Panc1 (cell line): ENCODE data around the gene DCHS2. TPM values are rescaled to one million over a fixed set of nuclear protein-coding genes. Genes with fewer than 3 reads are reported as not detected.

ENCODE experiments used
- ATAC-seq: fragments of 200-7000 bp; cut with Tn5 transposase; 2 replicates; pipeline ENCODE4 v1.9.1; 2020; ENCODE audit warnings: mild to moderate bottlenecking, moderate library complexity
- BruUV-seq: library from RNA; stranded (reverse); fragments of 400-500 nt; replicated peaks from 2 replicates; lab custom pipeline; 2021; lab: Mats Ljungman, UMichigan
- CTCF ChIA-PET: fragments of 300-600 bp; sonication (Branson Sonifier 250); formaldehyde crosslinking; loops from one replicate; lab custom pipeline; 2022; ENCODE audit warnings: antibody characterized with exemption; lab: Charles Lee
- POLR2A ChIA-PET: fragments of 300-600 bp; sonication (Branson Sonifier 250); formaldehyde crosslinking; loops from one replicate; lab custom pipeline; 2022; ENCODE audit warnings: antibody characterized with exemption; lab: Charles Lee
- DNase-seq: peaks from one replicate; pipeline ENCODE4 v3.0.0-alpha.2; 2010; ENCODE audit warnings: low read depth, low spot score
- H3K27ac ChIP-seq: 2 replicates; pipeline ENCODE4 v1.5.1; 2011; ENCODE audit warnings: mild to moderate bottlenecking, low read length, inconsistent platforms
- H3K27me3 ChIP-seq: fragments of 200-500 bp; sonication (Bioruptor generic); 2 replicates; pipeline ENCODE4 v1.6.0; 2014; ENCODE audit warnings: low read length, inconsistent platforms; ENCODE audit not compliant: control insufficient read depth, insufficient read depth
- H3K36me3 ChIP-seq: fragments of 200-500 bp; sonication (Bioruptor generic); 2 replicates; pipeline ENCODE4 v1.5.1; 2014; ENCODE audit warnings: inconsistent platforms, mild to moderate bottlenecking, low read length, moderate library complexity; ENCODE audit not compliant: control insufficient read depth, insufficient read depth
- H3K4me1 ChIP-seq: 2 replicates; pipeline ENCODE4 v1.5.1; 2011; ENCODE audit warnings: inconsistent platforms, mild to moderate bottlenecking, low read length, moderate library complexity; ENCODE audit not compliant: control insufficient read depth, insufficient read depth
- H3K4me3 ChIP-seq, 2 experiments: 2 replicates each; pipeline ENCODE4 v1.5.1; 2011 to 2012; ENCODE audit warnings: low read depth in 2 of 2, low read length in 2 of 2, mild to moderate bottlenecking in 2 of 2, inconsistent platforms in 1 of 2, moderate library complexity in 1 of 2
- H3K9me3 ChIP-seq: fragments of 200-500 bp; sonication (Bioruptor generic); 2 replicates; pipeline ENCODE4 v1.5.1; 2014; ENCODE audit warnings: low read depth, mild to moderate bottlenecking, inconsistent platforms, low read length, moderate library complexity; ENCODE audit not compliant: control insufficient read depth, insufficient read depth
- POLR2AphosphoS5 ChIP-seq: IDR thresholded peaks from 2 replicates; pipeline ENCODE4 v1.6.1; 2012; ENCODE audit warnings: mild to moderate bottlenecking, low read depth, low read length, moderate library complexity
- SIN3A ChIP-seq: IDR thresholded peaks from 2 replicates; pipeline ENCODE4 v1.6.1; 2012; ENCODE audit warnings: low read depth, mild to moderate bottlenecking, low read length, moderate library complexity, borderline replicate concordance; ENCODE audit not compliant: insufficient read depth
- TCF7L2 ChIP-seq: IDR thresholded peaks from 2 replicates; pipeline ENCODE4 v1.6.1; 2011; ENCODE audit warnings: mild to moderate bottlenecking, low read depth, low read length, inconsistent platforms
- in situ Hi-C: cut with HindIII; loops from 2 replicates; pipeline ENCODE4 v1.10.0; 2016; ENCODE audit warnings: low sequenced_read_pairs, low pct_unique_long_range_greater_than_20kb
- intact Hi-C: fragments of 100-400 bp; cut with micrococcal nuclease; formaldehyde crosslinking; loops from one replicate; pipeline ENCODE4 v1.10.0; 2022; ENCODE audit not compliant: unreplicated experiment
- total RNA-seq: library from RNA; stranded (reverse); gene quantifications from one replicate; pipeline ENCODE4 v1.2.1, GENCODE V29; 2021; ENCODE audit not compliant: unreplicated experiment
- TF ChIP-seq, protein P1 (sequence below): fragments of 450-650 bp; IDR thresholded peaks from 2 replicates; pipeline ENCODE4 v1.5.1; 2017; ENCODE audit warnings: mild to moderate bottlenecking
- TF ChIP-seq, protein P2 (sequence below), 2 experiments: IDR thresholded peaks; 2 replicates each; pipeline ENCODE4 v1.6.1; 2011 to 2012; ENCODE audit warnings: low read depth in 2 of 2, control low read depth in 1 of 2, low read length in 1 of 2, mild to moderate bottlenecking in 1 of 2, moderate library complexity in 1 of 2; ENCODE audit not compliant: insufficient read depth in 1 of 2

DCHS2 gene
- total RNA-seq, 1 experiment from 2014 or later = not detected

DNA sequence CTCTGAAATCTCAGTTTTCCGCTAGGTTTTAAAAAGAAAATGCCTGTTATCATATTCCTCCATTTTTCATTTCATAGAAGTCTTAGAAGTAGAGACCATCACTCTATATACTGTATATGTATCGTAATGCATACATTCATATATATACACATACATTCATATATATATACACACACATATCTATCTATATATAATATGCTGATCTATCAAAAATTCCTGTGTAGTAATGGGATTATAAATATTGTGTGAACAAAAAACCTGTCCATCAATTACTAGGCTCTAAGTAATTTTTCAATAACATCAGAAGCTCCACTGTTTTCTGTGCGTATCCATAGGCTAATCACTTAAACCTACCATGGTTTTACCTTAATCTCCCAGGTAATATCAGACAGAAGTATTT, 150.2 kb downstream of the DCHS2 start:
- Histone ChIP-seq H3K27ac (no peak overlapping the region), H3K4me3 (no peak overlapping the region), H3K9me3 (no peaks in the 10 kb centered on the region), H3K36me3 (no peaks in the 10 kb centered on the region), H3K4me1 (no peaks in the 10 kb centered on the region), H3K27me3 (no peaks in the 10 kb centered on the region)
- in situ Hi-C loops (no loop called here), intact Hi-C loops (no loop called here)
- TF ChIP-seq TCF7L2 = no peak
- TF ChIP-seq, protein P1, sequence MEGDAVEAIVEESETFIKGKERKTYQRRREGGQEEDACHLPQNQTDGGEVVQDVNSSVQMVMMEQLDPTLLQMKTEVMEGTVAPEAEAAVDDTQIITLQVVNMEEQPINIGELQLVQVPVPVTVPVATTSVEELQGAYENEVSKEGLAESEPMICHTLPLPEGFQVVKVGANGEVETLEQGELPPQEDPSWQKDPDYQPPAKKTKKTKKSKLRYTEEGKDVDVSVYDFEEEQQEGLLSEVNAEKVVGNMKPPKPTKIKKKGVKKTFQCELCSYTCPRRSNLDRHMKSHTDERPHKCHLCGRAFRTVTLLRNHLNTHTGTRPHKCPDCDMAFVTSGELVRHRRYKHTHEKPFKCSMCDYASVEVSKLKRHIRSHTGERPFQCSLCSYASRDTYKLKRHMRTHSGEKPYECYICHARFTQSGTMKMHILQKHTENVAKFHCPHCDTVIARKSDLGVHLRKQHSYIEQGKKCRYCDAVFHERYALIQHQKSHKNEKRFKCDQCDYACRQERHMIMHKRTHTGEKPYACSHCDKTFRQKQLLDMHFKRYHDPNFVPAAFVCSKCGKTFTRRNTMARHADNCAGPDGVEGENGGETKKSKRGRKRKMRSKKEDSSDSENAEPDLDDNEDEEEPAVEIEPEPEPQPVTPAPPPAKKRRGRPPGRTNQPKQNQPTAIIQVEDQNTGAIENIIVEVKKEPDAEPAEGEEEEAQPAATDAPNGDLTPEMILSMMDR = no peak
- CTCF ChIA-PET = no interaction called here
- no TSS peak for BruUV-seq
- POLR2A ChIA-PET = no interaction called here
- DNase-seq (no peak), ATAC-seq (no peak)

DNA sequence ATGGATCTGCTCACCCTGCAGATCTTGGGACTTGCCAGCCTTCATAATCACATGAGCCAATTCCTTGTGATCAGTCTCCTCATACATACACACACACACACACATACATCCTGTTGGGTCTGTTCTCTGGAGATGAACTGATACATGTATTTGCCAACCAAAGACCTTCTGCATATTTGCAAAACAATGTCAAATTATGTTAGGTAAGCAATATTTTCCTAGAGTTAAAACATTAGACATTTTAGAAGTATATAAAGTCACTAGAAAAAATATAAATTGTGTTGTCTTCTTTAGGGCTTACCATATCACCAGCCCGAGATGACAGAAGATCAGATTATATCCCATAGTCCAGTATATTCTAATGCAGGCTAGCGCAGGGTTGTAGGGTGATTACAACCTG, 156.0 kb downstream of the DCHS2 start:
- no peaks in the 10 kb centered on the region for H3K27me3 ChIP-seq
- no peak for TF ChIP-seq TCF7L2
- TF ChIP-seq POLR2AphosphoS5 = no peak
- TF ChIP-seq, protein P2, sequence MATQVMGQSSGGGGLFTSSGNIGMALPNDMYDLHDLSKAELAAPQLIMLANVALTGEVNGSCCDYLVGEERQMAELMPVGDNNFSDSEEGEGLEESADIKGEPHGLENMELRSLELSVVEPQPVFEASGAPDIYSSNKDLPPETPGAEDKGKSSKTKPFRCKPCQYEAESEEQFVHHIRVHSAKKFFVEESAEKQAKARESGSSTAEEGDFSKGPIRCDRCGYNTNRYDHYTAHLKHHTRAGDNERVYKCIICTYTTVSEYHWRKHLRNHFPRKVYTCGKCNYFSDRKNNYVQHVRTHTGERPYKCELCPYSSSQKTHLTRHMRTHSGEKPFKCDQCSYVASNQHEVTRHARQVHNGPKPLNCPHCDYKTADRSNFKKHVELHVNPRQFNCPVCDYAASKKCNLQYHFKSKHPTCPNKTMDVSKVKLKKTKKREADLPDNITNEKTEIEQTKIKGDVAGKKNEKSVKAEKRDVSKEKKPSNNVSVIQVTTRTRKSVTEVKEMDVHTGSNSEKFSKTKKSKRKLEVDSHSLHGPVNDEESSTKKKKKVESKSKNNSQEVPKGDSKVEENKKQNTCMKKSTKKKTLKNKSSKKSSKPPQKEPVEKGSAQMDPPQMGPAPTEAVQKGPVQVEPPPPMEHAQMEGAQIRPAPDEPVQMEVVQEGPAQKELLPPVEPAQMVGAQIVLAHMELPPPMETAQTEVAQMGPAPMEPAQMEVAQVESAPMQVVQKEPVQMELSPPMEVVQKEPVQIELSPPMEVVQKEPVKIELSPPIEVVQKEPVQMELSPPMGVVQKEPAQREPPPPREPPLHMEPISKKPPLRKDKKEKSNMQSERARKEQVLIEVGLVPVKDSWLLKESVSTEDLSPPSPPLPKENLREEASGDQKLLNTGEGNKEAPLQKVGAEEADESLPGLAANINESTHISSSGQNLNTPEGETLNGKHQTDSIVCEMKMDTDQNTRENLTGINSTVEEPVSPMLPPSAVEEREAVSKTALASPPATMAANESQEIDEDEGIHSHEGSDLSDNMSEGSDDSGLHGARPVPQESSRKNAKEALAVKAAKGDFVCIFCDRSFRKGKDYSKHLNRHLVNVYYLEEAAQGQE (IDR thresholded peaks at IDR 0.05; ENCODE audit: insufficient read depth in 1 of 2, low read depth in 2 of 2, low read length in 1 of 2) = no peak
- ChIA-PET POLR2A (no interaction called here), CTCF (no interaction called here)
- in situ Hi-C loops = no loop called here
- intact Hi-C loops = no loop called here
- no TSS peak for BruUV-seq
- no peak overlapping the region for H3K4me3 ChIP-seq
- H3K4me1 ChIP-seq = no peaks in the 10 kb centered on the region
- no peaks in the 10 kb centered on the region for H3K9me3 ChIP-seq
- no peaks in the 10 kb centered on the region for H3K36me3 ChIP-seq
- DNase-seq = no peak
- ATAC-seq = no peak
- H3K27ac ChIP-seq = no peak overlapping the region

DNA sequence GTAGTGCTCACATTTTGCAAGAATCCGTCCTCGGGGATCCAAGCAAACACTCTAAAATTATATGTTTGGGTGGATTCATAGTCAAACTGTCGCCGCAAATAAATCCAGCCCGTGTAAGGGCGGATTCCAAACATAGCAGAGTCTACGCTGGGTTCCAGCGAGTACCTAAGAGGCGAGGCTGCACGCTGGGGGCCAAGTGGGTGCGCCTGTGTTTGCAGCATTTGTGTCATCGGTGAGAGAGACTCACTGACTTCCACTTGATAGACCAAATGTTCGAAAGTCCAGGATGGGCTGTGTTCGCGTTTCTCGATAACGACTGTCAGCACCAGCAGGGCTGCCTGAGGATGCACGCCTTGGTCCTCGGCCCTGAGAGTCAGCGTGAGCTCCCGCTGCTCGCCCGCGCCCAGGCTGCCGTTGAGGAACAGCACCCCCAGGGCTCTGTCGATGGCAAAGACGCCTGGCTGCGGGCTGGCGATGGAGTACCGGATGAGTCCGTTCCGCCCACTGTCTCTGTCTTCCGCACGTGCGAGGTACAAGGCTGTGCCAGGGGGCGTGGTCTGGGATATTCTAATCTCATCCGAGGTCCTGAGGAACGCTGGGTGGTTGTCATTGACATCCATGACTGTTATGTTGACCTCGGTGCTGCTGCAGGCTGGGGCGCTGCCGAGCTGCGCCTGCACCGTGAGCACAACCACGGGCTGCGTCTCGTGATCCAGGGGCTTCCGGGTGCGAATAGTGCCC, 158.7 kb downstream of the DCHS2 start:
- ChIA-PET CTCF (no interaction called here), POLR2A (no interaction called here)
- Histone ChIP-seq H3K9me3 (no peaks in the 10 kb centered on the region), H3K4me3 (no peak overlapping the region), H3K27ac (no peak overlapping the region), H3K4me1 (no peaks in the 10 kb centered on the region), H3K27me3 (no peaks in the 10 kb centered on the region), H3K36me3 (no peaks in the 10 kb centered on the region)
- in situ Hi-C loops = no loop called here
- intact Hi-C loops = no loop called here
- BruUV-seq = no TSS peak
- TF ChIP-seq, protein P1 = no peak
- TF ChIP-seq SIN3A = no peak
- TF ChIP-seq, protein P2 (IDR thresholded peaks at IDR 0.05; ENCODE audit: insufficient read depth in 1 of 2, low read depth in 2 of 2, low read length in 1 of 2) = no peak
- TF ChIP-seq POLR2AphosphoS5 = no peak
- no peak for TF ChIP-seq TCF7L2
- no peak for ATAC-seq
- DNase-seq = no peak
